ENCODE data around the gene DNPEP.

DNA sequence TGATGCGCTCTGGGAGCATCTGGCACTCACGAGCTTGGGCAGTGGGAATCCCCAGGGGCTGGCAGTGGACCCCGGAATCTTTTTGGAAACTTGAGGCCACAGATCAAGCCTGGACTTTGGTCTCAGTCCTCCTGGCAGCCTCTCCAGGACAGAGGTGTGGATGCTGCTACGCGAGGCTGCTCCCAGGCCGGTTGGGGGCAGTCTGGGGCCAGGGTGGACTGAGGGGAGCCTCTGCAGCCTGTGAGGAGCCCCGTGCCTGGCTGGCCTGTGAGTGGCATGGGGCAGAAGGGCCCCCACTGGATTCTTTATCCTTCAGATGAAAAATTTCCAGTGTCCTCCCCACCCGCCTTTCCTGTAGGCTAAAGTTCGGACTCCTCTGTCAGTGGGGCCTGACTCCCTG lies 17.7 kb upstream of the DNPEP start:
- no peak for TF ChIP-seq ZNF274 (IDR thresholded peaks at IDR 0.05; ENCODE audit: low read depth, low read length)
- TF ChIP-seq YY1 (IDR thresholded peaks at IDR 0.05; ENCODE audit: insufficient read depth, insufficient read length) = no peak
- no peak for TF ChIP-seq SUZ12 (IDR thresholded peaks at IDR 0.05; ENCODE audit: extremely low read depth, insufficient read depth, insufficient read length)

Measured in NT2/D1 (cell line).